ENCODE data around the gene SPOCD1. TPM values are rescaled to one million over a fixed set of nuclear protein-coding genes. Genes with fewer than 3 reads are reported as not detected.

The SPOCD1 gene
- total RNA-seq, 1 donor from 2014 or later: 4.1 TPM

DNA sequence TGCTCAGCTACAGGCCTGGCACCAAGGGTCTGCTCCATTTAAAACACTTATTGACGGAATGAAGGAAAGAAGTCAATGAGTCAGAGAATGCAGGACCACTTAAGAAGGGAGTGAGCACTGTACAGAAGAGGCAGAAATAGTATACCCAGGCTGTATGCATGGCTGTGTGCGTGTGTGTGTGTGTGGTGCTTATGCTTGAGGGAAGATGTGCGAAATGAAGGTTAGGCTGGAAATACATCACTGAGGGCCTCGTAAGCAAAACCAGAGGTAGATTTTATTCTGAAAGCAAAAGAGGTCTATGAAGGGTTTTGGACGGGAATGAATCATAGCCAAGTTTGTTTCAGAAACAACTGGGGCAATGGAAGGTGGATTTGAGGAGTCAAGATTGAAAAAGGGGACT, 42.0 kb downstream of the SPOCD1 start:
- DNase-seq (ENCODE audit: low spot score): no peak

DNA sequence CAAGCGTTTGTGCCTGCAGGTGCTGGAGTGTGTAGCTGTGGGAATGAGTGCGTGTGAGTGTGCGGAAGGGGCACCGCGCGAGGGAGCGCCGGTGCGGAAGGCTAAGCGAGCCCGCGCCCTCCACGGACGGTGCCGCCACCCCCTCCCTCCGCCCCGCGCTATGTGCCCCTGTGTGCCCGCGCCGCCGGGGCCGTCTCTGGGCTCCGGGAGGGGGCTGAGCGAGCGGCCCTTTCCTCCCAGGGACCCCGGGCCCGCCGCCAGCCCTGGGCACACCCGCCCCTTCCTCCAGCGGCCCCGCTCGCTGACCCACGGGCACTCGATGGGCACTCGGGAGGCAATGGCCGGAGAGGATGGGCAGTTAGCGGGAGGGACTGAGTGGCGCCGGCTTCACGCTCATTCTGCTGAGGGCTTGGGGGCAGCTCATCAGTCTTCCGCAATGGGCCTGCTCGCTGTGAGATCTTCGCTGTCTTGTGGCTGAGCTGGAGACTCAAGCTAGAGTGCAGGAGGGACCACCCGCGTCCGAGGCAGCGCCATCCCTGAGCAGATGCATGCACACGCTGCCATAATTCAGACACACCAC, 43.1 kb downstream of the SPOCD1 start:
- no peak for DNase-seq (ENCODE audit: low spot score)

DNA sequence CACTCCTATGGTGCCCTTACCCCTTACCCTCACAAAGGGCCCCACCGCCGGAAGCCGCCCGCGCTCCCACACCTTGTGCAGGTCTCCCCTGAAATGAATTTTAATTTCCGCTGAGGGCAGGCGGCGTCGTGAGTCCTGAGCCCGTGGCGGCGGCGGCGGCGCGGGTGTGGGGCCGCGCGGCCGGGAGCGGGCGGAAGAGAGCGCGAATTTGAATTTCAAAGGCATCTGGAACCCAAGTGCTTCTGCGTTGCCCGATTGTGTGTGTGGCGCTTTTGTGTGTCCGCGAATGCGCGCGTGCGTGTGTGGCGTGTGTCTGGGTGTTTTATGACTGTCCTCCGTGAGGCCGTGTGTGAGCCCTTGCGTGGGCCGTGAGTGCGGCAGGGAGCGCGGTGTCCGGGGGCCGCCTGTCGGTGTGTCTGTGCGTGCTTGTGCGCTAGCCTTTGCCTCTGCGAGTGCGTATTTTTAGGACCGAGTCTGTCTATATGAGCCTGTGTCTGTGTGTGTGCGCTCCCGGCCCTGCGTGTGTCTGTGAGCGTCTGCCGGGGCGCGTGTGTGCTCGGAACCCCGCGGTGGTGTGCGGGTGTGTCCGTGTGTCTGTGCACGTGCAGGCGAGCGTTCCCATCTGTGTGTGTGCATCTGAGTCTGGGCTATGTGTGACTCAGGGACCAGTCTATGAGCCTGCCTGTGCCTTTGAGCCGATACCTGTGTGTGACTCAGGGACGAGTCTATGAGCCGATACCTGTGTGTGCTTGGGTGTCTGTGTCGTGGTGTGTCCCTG, 43.7 kb downstream of the SPOCD1 start:
- no peak for DNase-seq (ENCODE audit: low spot score)

DNA sequence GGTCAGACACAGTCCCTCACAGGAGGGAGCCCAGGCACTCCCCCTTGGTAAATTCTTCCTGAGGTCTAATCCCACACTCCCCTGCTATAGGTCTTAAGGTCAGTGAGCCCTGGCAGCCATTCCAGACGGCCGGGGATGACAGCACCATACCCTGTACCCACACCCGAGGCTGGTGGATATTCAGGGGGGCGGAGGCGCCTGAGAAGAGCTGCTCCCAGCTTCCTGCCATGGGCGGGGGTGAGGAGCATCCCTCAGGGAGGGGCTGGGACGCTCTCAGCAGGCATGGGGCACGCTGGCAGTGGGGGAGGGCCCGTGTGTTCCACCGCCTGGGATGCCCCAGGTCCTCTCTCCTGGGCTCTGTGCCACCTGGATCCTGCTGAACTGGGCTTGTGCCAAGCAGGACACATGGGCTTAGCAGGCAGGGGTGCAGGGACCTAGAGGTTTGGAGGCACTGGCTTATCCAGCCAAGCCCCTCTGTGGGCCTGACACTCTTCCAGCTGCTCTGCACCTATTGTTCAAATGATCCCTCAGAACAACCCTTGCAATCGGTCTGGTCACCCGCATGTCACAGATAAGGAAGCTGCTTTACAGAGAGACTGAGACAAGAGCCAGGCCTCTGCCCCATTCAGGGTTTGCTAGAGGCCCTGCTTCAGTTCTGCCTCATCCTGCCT, 46.0 kb downstream of the SPOCD1 start:
- no peak for DNase-seq (ENCODE audit: low spot score)

DNA sequence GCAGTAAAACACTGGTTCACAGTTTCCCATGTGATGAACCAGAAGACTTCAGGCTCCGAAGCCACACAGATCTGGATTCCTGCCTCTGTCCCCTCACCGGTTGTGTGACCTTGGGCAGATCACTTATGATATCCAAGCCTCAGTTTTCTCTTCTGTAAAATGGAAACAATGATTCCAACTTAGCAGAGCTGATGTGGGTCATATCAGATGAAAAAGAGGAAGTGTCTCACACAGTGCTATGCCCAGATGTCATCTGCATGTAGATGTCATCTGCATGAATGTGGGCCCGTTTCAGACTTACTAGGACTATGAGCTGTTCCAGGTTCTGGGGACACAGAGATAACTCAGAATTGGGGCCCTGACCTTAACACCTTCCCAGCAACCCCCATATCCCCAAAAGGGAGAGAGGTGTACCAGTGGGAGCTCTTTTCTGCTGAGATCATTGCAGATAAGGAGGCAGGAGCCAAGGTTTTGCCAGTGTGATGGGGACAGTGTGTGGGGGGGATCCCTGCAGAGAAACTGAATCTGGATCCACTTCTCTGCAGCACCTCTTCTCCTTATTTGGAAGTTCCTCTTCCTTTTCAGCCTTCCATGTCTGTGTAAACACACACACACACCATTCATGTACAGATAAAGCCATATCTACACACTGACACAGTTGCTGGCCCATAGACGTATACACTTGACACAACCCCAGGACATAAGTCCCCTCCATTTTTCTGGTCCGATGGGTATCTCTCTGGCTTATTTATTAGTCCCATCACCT, 46.7 kb downstream of the SPOCD1 start:
- DNase-seq (ENCODE audit: low spot score): no peak

DNA sequence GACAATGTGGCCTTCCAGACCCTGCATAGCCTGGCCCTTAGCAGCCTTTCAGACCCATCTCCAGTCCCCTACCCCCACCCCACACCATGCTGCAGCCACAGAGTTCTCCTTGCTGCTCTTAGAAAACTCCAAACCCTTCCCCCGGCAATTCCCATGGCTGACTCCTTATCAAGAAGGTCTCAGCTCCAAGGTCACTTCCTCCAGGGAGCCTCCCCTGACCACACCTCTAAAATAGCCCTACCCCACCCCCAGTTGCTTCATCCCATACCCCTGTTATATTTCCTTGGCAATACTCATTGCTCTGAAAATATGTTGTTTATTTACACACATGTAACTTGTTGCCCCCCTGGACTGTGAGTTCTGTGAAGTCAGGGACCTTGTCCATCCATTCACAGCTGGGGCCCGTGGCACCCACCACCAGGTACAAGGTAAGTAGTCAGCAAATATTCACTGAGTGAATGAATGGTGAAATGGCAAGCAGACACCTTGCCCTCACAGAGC, 47.4 kb downstream of the SPOCD1 start:
- no peak for DNase-seq (ENCODE audit: low spot score)

DNA sequence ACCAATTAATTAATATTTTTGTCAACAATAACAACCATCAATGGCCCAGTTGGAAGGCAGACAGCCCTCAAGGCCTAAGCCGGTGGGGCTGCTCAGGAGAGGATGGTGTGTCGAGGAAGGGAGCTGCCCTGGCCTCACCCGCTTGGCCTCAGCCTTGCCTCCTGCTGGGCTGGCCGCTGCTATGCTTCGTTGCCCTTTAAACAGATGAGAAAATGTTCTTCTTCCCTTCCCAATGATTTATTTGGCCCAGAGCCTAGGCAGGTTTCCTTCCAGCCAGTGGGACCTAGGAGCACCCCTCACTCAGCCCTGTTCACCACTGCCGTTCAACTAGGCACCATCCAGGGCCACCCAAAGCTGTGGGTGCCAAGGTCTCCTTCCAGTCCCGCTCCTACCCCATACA, 48.6 kb downstream of the SPOCD1 start:
- no peak for DNase-seq (ENCODE audit: low spot score)

DNA sequence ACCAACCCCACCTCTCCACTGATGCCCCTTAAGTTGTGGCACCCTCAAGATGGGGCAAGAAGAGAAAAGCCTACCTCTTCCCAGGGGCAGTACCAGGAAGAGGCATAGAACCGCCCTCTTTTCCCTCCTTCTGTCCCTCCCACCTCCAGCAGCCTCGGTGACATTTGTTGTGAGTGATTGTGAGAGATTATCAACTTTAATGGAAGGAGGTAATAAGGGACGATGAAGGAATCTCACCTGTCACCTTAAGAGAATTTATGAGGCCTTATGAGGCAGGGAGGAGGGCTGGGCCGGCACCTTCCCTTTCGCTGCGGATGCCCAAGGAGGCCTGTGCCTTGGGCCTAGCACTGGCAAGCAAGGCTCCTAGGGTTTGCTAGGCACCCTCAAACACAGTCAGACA, 50.3 kb downstream of the SPOCD1 start:
- no peak for DNase-seq (ENCODE audit: low spot score)

DNA sequence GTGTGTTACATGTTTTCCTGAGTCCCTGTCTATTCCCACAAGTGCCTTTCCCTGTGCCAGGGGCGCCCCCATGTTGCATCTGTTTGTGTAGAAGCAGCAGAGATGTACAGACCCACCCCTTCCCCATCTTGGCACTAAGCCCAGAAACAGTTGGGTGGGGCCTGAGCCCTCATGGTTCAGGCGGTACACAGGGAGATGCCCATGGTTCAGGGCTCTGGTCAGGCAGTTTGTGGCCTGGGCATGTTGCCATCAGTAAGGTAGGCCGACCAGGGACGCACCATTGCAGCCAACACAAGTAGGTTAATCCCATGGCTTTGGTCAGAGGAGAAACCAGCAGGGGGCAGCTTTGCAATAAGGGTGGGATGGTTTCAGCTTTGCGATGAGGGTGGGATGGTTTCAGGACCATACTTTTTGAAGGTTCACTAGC, 50.8 kb downstream of the SPOCD1 start:
- DNase-seq (ENCODE audit: low spot score): peak; percentile 53

DNA sequence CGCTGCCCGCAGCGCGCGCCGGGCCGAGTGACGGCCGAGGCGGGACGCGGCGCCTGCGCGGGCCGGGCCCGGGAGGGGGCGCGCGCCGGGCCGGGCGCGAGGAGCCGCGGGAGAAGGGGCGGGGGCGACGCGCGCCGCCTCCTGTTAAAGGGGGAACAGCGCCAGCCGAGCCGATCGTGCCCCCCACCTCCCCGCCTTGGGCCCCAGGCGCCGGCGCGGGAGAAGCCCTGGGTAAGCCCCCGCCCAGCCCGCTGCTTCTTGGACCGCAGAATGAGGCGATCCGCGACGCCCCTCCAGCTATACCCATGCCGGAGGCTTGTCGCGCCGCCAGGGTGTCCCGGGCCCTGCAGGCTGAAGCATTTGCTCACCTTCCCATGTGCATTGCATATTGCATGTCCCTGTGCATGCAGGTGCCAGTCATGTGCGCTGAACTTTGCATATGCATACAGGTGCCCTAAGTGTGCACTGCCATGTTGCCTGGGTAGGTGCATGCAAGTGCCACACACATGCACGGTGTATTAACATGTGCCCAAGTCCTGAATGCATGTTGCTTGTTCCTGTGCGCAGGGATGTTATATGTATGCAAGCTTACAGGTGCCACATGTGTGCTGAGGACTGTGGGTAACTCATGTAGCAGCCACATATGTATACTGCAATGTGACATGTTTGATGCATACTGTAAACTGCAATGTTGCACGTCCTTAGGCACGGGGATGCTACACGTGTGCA, 51.3 kb downstream of the SPOCD1 start, which contains the start of gene ADGRB2:
Gene ADGRB2 (minus strand): TSS at position 29 of the 729 bp plus-strand sequence. CDS start 7,119 bp downstream, outside the sequence.
- DNase-seq (ENCODE audit: low spot score): peak; percentile 39

DNA sequence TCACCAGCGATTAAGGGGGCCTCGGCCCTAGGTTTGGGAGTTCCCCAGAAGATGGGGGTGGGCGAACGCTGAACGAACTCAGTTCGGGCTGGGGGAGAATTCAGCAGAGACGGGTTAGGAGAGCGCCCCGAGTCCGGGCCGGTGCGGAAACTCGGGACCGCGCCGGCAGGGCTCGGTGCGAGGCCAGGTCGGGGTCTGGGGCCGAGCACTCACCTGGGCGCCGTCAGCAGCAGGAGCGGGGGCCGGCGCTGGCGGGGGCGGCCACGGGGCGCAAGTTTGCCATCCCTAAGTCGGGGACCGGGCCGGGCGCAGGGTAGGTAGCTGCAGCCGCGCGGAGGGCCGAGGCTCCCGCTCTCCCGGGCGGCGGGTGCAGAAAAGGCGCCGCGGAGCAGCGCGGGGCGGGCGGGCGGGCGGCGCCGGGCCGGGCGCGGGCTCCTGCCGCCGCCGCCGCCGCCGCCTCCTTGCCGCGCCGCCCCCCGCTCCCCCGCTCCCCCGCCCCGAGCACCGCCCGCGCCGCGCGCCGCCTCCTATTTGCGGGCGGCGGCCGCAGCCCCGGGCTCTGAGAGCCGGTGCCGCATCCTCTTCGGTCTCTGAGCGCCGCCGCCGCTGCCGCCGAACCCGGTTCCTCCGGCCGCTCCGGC, 52.0 kb downstream of the SPOCD1 start:
- no peak for DNase-seq (ENCODE audit: low spot score)

DNA sequence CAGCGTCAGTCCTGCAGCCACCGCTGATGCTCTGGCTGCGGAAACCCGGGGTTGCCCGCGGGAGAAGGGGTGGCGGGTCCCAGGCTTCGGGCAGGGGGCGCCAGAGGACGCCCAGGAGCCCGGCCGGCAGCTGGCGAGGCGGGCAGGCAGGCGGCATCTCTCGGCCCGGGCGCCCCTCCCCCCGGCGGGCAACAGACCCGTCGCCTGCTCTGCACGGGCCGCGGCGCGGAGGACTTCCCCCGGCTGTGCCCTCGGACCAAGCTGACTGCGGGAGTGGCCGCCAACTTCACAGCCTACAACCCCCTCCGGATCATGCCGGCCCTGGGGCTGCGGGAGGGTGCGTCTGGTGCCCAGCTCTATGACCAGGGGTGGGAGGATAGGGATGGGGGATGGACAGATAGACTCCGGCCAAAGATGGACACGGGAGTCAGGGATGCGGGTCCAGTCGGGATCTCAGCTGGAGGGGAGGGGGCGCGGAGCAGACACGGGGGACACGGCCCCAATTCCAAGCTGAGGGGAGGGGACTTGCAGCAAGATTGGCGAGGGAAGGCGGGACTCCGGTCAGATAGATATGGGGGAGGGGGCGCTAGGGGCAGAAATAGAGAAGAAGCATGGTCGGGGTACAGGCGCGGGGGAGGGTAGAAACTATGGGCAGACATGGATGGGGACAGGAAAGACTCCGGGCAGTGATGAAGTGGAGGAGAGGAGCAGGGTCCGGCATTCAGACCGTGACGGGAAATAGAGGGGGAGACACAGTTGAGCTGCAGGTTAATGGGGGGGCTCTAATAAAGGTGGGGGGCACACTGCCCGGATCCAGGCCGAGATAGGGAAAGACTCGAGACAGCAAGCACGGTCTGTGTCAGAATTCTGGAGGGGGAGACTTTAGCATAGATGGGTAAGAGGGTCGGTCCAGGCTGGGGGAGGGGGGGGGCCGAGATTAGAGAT, 52.8 kb downstream of the SPOCD1 start:
- DNase-seq (ENCODE audit: low spot score): peak; percentile 68

DNA sequence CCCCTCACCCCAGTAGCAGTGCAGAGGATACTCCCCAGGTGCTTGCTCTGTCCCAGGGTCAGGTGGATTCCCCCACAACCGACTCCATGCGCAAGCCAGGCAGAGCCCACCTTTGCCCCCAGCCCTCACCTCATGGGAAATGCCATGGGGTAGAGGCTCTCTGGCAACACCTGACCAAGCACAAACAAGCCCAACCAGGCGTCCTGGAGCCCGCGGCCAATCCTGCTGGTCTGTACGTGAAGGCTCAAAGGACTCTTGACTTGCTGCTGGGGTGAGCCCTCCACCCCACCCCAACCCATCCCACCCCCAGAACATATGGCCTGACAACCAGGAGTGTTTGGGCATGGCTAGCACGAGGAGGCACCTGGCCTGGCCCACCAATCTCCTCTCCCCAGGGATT, 53.5 kb downstream of the SPOCD1 start:
- no peak for DNase-seq (ENCODE audit: low spot score)

DNA sequence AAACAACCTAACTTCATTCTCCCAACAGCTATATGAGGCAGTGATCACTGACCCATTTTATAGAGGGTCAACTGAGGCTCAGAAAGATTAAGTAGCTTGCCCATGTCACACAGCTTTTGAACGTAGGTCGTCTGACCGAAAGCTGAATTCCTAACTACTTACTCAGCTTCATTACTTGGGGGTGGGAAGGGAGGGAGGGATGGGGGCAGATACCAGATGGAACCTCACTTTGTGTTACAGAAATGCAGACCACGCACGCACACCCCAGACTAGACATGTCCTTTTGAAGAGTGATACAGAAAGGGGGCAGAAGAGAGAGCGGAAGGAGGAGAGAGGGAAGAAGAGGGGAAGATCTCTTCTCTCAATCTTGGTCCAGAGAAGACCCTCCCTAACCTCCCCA, 53.9 kb downstream of the SPOCD1 start:
- DNase-seq (ENCODE audit: low spot score): no peak

DNA sequence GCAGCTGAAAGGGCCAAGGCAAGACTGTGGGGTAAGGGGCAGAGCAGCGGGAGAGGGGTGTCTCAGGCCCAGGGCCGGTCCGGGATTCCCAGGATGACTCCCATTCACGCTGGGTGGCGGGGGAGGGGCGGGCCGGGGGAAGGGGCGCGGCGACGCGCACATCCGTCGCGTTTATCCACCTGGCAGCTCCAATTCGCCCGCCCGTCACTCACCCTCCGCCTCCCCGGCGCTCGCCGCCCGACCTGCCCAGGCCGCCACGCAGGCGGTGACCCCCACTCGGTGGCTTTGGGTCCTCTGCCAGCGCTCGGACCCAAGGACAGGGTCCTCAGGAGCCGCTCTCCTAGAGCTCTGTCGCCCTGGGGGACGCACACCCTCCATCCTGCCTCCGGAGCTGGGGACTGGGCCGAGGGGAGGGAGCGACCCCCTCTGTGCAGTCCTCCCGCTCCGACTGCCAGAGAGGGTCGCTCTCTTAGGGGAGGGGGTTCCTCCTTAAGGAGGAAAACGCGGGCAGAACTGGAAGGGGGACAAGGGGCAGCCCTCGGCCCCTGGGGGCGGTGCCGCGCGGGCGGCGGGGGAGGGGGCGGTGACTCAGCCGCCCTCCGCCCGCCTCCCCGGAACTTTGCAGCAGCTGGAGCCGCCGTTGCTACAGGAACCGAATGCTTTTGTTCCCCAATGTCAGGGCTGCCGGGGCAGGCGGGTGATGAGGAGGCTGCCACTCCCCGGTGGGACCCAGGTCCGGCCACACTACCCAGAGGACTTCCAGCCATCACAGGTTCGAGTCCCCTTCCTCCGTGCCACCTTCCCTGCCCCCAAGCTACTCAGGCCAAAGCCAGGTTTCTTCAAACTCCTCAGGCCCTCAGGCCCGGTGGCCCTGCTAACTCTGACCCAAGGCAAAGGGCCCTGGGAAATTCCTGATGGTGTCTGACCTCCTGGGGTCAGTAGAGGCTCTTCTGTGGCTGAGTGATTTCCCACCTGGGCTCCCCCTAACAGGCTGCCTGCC, 55.1 kb downstream of the SPOCD1 start:
- peak; percentile 77 for DNase-seq (ENCODE audit: low spot score)

DNA sequence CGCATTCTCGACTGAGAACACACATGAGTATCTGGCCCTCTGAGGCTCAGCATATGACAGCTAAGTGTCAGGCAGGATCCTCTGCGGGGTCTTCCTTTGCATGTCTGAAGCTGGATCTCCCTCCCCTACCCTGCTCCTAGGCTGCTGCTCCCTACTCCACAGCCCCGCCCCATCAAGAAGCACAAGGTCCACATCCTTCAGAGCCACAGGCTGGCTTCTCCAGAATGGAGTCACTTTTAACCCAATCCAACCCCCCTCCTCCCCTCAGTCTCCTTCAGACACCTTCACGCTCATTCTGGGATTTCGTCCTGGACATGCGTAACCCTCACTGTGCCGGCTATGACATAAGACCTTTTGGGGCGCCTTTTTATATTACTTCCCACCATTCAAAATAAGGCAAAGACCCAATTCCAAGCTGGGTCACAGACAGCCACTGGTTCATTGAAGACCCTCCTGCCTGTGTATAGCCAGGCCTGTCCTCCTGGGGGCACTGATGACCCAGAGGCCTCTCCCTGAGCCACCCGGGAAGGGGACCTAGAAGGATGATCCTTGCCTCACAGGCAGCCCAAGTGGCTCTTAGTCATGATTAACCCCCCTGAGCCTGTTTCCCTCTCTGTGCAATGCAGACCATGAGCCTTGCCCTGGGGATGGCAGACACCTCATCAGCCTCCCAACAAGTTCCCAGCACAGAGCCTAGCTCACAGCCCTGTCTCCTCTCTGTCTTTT, 56.4 kb downstream of the SPOCD1 start:
- DNase-seq (ENCODE audit: low spot score): no peak

DNA sequence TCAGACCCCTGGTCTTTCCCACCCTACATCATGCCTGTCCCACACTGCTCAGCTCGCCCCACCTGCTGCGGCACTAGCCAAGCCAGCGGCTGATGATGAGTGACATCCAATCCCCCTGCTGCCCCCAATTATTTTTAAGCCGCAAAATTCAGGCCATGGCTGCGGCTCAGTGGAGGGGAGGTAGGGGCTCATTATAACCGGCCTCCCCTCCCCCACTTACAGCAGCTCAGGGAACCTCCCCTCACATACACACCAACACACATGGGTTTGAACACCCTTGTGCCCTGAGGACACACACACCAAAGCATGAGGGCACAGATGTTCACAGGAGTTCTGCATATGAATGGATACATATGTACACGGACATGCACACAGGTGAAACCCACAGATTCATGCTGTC, 57.0 kb downstream of the SPOCD1 start:
- no peak for DNase-seq (ENCODE audit: low spot score)

Data from umbilical cord (tissue), 2 donors.